ENCODE results near the gene VPS16.

Gene VPS16

GRCh38 chr20:2839732-2840137, 810 bp upstream of the VPS16 start:
- DNase-seq (ENCODE audit: low spot score), result no peak
- in situ Hi-C loops (cut with MboI; ENCODE audit: low pct_unique_long_range_greater_than_20kb, low sequenced_read_pairs, unreplicated experiment), result no loop called here
- no peak for TF ChIP-seq CTCF (IDR thresholded peaks at IDR 0.05; ENCODE audit: extremely low read depth, insufficient read depth, missing control alignments)

- in situ Hi-C loops (cut with MboI; ENCODE audit: low pct_unique_long_range_greater_than_20kb, low sequenced_read_pairs, unreplicated experiment), result no loop called here
- no peak for TF ChIP-seq CTCF (IDR thresholded peaks at IDR 0.05; ENCODE audit: extremely low read depth, insufficient read depth, missing control alignments)
- peak; percentile 69 for DNase-seq (ENCODE audit: low spot score)
Observed at GRCh38 chr20:2840967-2841531, 504 bp downstream of the VPS16 start.

GRCh38 chr20:2845607-2846006, 5.1 kb downstream of the VPS16 start:
- in situ Hi-C loops (cut with MboI; ENCODE audit: low pct_unique_long_range_greater_than_20kb, low sequenced_read_pairs, unreplicated experiment), result no loop called here
- TF ChIP-seq CTCF (IDR thresholded peaks at IDR 0.05; ENCODE audit: extremely low read depth, insufficient read depth, missing control alignments), result no peak

GRCh38 chr20:2846698-2847097, 6.2 kb downstream of the VPS16 start:
- TF ChIP-seq CTCF (IDR thresholded peaks at IDR 0.05; ENCODE audit: extremely low read depth, insufficient read depth, missing control alignments), result no peak
- in situ Hi-C loops (cut with MboI; ENCODE audit: low pct_unique_long_range_greater_than_20kb, low sequenced_read_pairs, unreplicated experiment), result no loop called here
- no peak for DNase-seq (ENCODE audit: low spot score)

More at GRCh38 chr20:2845607-2846006, 5.1 kb downstream of the VPS16 start:
- DNase-seq (ENCODE audit: low spot score), result no peak

GRCh38 chr20:2847802-2848201, 7.3 kb downstream of the VPS16 start:
- in situ Hi-C loops (cut with MboI; ENCODE audit: low pct_unique_long_range_greater_than_20kb, low sequenced_read_pairs, unreplicated experiment), result no loop called here
- TF ChIP-seq CTCF (IDR thresholded peaks at IDR 0.05; ENCODE audit: extremely low read depth, insufficient read depth, missing control alignments), result no peak
- no peak for DNase-seq (ENCODE audit: low spot score)

- in situ Hi-C loops (cut with MboI; ENCODE audit: low pct_unique_long_range_greater_than_20kb, low sequenced_read_pairs, unreplicated experiment), result no loop called here
- no peak for DNase-seq (ENCODE audit: low spot score)
- no peak for TF ChIP-seq CTCF (IDR thresholded peaks at IDR 0.05; ENCODE audit: extremely low read depth, insufficient read depth, missing control alignments)
Observed at GRCh38 chr20:2849529-2849928, 9.0 kb downstream of the VPS16 start.

- TF ChIP-seq CTCF (IDR thresholded peaks at IDR 0.05; ENCODE audit: extremely low read depth, insufficient read depth, missing control alignments), result no peak
- no peak for DNase-seq (ENCODE audit: low spot score)
- in situ Hi-C loops (cut with MboI; ENCODE audit: low pct_unique_long_range_greater_than_20kb, low sequenced_read_pairs, unreplicated experiment), result no loop called here
Observed at GRCh38 chr20:2851086-2851485, 10.5 kb downstream of the VPS16 start.
